Amniotic epithelial cell (primary cell): ENCODE data around the gene SLC6A9.
A peak's percentile ranks its signal among the peaks of the same experiment; 100 is the strongest.

ENCODE experiments used
- DNase-seq: peaks from one replicate; pipeline ENCODE4 v3.0.0-alpha.2; 2010; ENCODE audit warnings: low read depth

Gene SLC6A9

DNA sequence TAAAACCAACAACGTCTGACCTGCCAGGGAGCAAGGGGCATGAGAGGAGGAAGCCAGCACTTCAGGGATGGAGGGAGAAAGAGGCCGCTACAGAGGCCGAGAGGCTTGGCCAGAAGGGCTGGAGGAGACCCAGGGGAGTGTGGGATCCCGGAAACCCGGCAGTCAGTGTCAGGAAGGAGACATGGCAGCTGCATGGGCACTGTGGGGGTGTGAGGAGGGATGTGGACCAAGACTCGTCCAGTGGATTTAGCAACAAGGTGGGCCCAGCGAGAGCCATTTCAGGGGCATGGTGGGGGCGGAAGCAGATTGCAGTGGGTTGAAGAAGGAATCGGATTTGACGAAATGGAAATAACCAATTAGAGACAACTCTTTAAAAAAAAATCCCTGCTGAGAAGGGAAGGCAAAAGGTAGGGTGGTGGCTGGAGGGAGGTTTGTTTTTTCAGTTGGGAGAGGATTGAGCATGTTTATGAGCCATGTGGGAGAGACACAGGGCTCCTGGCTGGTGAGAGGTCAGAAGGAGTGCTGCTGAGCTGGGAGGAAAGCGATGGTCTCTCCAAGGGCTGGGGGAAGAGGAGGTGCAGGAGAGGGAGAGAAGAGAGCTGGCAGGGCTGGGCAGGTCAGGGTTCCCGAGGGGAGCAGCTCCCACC lies 47.9 kb downstream of the SLC6A9 start:
- no peak for DNase-seq

DNA sequence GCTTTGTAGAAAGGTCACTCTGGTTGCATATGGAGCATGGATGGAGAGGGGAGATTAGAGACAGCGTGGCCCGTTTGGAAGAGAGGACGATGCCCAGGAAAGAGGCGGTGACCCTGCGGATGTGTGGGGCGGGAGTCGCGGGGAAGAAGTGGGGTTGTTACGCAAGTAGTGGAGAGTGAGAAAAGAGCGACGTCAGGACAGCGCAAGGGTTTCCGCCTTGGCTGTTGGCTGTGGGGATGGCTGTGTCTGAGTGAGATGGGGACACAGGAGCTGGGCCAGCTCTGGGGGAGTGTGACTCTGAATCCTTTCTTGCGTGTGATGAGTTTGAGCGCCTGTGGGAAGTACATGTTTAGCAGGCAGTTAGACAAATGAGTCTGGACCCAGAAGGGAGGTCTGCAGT lies 48.5 kb downstream of the SLC6A9 start:
- no peak for DNase-seq

DNA sequence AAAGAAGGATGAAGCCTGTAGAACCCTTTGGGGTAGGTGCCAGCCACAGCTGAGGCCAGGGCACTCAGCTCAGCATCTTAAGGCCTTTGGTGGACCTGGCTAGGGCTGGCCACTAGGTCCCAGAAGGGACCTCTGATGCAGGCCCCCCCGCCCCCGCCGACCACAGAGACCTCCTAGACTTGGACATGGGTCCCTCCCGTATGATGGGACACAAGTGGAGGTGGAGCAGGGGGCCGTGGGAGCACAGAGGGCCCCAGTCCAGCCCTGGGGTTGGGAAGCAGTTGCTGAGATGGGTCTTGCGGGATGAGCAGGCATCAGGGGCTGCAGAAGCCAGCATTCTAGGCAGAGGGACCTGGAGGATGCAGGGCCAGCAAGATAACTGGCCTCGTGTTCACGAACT lies 49.0 kb downstream of the SLC6A9 start:
- DNase-seq, result no peak

DNA sequence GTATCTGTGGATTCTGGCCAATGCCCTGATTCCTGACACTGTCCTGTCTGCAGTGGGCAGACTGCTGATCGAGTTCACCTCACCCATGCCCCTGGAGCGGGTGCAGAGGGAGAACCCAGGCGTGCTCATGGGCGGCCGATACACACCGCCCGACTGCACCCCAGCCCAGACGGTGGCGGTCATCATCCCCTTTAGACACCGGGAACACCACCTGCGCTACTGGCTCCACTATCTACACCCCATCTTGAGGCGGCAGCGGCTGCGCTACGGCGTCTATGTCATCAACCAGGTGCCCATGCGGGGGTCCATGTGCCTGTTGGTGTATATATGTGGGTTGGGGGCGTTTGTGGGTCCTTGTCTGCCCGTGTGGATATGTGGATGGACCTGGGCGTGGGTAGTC lies 49.6 kb downstream of the SLC6A9 start:
- no peak for DNase-seq

DNA sequence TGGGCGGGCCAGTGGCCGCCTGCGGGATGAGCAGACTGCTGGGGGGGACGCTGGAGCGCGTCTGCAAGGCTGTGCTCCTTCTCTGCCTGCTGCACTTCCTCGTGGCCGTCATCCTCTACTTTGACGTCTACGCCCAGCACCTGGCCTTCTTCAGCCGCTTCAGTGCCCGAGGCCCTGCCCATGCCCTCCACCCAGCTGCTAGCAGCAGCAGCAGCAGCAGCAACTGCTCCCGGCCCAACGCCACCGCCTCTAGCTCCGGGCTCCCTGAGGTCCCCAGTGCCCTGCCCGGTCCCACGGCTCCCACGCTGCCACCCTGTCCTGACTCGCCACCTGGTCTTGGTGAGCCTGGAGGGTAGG lies 50.1 kb downstream of the SLC6A9 start:
- no peak for DNase-seq

DNA sequence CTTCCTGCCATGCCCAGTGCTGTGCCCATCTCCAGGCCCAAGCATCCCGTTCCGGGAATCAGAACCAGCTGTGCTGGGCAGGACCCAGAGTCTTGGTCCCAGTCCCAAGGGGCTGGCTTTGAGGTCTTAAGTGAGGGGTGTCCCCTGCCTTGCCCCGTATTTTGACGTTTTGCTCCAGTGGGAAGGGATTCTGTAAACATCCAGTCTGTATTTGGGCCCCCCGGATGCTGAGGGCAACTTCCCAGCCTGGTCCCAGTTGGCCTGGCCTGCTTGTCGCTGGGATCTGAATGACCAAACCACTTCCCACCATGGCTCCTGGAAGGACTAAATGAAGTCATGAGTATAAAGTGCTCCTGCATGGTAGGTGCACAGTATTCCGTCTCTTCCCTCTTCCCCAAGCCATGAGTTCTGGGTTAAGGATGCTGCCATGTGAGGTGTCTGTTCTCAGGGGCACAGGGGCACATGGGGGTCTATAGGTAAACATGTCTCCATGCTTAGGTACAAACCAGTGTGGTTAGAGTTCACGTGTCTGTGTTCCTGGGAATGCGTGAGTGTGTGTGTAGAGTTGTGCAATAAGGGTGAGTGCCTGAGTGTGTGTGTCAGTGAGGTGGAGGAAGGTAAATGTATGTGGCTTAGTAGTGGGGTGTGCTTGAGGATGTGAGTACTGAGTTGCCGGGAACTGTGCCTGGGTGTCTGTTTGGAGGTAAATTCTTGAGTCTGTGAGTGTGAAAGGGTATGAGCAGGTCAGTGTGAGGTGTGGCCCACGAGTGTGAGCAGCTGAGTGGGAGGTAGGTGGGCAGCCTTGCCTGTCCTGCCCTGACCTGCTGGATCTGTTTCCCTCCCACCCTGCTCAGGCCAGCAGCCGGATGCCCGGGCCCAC lies 50.8 kb downstream of the SLC6A9 start:
- DNase-seq, result peak; percentile 69

DNA sequence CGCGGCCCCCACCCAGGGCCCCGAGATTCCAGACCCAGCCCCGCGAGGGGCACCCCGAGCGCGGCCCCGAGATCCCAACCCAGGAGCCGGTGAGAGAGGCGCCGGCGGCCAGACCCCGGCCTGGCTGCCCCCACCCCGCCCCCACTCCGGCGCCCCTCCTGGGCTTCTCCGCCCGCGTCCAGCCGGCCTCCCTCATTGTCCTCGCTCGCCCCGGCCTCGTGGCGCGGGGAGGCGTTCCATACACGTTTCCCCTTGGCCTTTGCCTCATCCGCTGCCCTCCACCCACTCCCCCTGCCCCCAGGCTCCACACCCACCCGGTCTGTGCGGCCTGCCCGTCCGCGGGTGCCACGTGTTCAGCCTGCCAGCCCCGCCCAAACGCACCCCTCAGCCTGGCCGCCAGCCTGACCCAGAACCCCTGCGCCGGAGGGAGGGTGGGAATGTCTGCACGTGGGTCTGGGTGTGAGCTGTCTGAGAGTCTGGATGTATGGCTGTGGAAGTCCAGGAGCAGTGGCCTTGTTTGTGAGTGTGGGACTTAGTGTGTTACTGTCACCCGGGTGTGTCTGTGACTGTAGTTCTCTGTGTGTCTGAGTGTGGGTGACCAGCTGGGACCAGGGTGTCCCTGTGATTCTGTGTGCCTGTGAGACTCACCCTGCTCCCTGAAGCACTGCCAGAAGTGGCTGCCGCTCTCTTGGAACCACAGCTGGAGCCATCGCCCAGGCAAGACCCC lies 51.6 kb downstream of the SLC6A9 start:
- DNase-seq, result peak; percentile 38

DNA sequence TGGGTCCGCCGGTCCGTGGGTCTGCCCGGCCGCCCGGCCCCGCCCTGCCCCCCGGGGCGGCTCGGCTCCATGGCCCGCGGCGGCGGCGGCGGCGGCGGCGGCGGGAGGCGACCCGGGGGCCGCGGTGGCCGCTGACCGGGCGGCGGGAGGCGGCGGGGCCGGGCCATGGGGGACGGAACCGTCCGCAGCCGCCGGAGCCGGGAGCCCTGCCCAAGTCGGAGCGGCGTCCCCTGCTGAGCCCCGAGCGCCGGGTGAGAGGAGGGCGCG lies 52.1 kb downstream of the SLC6A9 start:
- DNase-seq, result no peak

DNA sequence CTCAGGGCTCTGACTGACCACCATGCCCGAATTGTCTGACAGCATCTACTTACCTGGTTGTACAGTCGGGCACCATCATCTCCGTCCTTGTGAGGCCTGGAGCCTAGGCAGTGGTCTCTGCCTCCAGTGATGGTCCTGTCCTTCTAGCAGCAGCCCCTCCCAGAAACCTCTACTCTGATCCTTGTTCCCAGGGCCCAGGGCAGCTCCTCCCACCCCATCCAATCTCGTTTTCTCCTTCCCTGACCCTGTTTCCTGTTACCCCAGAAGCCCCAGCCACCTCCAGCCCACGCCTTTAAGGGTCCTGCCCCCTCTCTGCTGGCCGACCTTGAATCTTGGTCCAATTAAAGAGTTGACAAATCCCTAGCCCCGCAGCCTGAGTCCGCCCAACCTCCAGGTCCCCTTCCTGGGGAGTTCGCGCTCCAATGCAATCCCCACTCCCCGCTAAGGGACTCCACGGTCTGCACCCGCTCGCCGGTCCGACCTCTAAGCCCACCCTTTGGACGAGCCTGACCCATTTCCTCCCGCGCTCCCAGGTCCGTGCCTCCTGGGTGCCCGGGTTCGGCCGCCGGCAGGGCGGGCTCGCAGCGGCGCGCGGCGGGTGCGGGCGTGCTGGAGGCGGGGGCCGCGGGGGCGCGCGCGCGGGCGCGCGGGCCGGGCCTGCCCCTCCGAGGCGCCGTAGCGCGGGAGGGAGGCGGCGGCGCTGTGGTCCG lies 52.6 kb downstream of the SLC6A9 start, which contains the start of gene B4GALT2:
Gene B4GALT2 (plus strand): TSS at position 660 of the 710 bp plus-strand sequence. CDS start 1,951 bp downstream, outside the sequence.
- peak; percentile 8 for DNase-seq

DNA sequence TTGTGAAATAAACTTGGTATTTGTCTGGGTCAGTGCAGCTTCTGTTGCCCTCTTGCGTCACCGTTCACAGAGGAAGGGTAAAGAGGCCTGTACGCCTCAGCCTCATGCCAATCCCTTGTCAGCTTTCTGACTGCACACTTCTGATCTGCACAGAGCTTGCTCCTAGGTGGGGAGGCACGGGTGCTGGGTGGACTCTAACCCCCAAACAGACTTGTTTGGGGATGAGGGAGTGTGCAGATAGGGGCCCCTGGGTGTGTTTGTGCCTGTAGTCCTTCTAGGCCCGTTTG lies 53.1 kb downstream of the SLC6A9 start:
- DNase-seq, result peak; percentile 27

DNA sequence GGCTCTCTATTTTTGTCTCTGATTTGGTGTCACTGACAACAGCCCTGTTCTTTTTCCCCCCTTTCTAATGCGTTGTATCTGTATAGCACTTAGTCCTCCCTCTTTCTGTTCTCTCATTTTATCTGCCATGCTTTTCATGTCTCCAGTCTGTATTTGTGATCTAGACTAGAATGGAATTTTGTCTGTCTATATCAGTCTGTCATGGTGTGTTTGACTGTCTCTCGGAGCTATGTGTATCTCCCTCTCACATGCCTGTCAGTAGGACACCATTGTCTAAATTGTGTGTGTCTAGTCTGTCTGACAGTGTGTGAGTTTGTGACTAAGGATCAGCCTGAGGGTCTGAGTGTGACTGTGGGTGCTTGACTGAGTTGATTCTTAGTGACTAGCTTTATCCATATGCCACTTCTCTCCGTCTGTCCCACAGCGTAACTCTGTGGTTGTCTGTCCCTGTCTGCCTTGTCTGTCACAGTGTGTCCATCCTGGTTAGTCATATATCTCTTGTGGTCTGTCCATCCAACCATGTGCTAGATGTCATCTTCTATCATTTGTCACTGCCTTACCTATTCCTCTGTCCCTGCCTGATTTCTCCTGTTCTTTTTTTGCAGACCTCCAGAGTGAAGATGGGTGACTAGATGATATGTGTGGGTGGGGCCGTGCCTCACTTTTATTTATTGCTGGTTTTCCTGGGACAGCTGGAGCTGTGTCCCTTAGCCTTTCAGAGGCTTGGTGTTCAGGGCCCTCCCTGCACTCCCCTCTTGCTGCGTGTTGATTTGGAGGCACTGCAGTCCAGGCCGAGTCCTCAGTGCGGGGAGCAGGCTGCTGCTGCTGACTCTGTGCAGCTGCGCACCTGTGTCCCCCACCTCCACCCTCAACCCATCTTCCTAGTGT lies 53.6 kb downstream of the SLC6A9 start:
- DNase-seq, result no peak

DNA sequence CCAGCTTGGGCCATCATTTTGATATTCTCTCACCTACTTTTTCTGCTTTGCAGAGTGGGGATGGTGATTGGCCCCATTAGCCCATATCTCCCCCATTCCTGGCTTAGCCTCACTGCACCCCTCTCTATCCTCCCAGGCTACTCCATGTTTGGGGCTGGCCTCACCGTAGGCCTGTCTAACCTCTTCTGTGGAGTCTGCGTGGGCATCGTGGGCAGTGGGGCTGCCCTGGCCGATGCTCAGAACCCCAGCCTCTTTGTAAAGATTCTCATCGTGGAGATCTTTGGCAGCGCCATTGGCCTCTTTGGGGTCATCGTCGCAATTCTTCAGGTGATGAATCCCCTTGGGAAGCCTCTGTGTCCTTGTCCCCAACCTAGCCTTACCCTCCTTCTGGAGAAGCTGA lies 54.4 kb downstream of the SLC6A9 start:
- DNase-seq, result no peak

DNA sequence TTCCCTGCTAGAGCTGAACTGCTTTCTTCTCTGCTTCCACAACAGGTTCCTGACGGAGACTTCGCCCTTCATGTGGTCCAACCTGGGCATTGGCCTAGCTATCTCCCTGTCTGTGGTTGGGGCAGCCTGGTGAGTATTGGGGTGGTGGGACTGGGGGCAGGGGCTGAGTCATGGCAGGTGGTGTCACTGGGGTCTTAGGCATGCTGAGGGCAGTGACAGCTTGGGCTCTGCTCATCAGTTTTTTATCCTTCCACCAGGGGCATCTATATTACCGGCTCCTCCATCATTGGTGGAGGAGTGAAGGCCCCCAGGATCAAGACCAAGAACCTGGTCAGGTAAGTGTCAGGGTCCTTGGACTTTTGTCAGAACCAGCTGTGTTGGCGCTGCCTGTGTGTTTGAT lies 55.2 kb downstream of the SLC6A9 start:
- DNase-seq, result no peak

DNA sequence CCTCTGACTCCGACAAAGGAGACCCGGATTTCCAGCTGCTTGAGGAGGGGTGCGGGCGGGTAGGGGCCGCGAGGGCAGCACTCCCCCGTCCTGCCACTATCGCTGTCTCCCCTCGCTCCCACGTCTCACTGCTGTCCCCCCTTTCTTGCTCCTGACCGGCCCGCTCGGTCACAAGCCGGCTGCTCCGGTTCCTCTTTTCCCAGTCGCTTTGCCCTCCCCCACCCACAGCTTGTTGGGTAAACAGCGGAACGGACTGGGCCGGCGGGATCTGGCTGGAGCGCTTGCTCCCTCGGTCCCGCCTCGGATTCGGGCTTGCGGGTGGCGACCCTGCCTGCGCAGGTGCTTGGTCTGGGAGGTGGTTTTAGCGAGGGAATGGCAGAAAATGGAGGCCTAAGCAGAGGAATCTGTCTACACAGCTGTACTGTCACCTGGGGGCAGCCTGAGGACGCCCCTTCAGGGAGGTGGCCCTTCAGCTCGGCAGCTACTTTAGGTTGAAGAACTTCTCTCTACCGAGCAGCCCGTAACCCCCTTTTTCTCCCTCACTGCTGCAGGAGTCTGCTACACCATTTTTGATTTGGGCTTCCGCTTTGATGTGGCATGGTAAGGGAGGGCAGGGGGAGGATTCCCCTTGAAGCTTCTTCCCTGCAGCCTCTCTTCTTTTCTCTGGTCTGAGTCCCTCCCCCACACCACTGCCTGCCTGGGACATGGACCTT lies 55.9 kb downstream of the SLC6A9 start:
- peak; percentile 37 for DNase-seq

DNA sequence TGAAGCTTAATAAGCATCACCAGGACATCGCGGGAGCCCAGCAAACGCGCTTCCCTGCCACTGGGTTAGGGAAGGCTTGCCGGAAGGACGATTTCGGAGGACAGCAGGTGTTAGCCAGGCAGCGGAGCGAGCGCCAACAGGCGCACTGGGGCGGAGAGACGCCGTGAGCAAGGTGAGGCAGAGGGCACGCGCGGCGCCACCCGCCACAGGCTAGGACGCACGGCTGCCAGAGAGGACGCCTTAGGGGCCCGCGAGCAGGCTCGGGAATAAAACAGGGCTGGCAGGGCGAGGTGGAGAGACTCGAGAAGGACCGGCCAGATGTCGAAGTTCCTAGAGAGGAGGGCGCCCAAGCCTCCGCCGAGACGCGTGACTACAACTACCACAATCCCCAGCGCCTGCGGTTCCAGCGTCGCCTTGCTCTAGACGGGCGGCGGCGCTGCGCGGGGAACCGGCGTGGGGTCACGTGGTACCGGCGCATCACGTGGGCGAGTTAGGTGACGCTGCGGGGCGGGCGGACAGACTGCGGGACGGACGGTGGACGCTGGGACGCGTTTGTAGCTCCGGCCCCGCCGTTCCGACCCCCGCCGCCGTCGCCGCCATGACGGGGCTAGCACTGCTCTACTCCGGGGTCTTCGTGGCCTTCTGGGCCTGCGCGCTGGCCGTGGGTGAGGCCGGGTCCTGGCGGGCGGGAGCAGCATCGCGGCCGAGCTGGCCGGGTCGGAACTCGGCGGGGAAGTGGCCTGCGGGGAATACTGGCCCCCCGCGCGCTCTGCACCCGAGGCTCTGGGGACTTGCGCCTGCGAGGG lies 56.6 kb downstream of the SLC6A9 start, which contains the start of gene ATP6V0B:
Gene ATP6V0B (plus strand): TSS at position 518 of the 806 bp plus-strand sequence. CDS start 81 bp downstream, at position 599.
- DNase-seq, result peak; percentile 87

DNA sequence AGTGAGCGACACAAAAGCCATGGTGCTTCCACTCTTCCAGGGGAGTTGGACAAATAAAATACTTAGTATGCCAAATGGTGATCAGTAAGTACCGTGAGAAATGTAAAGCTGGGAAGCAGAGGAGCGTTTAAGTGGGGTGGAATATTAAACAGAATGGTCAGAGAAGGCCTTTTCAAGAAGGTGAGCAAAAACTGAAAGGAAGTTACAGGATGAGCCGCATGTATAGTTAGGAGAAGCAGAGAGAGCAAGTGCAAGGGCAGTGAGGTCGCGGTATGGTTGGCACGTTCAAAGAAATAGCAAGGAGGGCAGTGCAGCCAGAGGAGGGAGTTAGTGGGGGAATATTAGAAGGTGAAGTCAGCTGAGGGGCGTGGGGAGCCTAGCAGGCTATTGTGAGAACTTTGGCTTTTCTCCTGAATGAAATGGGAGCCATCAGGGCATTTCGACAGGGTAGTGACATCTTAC lies 57.2 kb downstream of the SLC6A9 start:
- DNase-seq, result peak; percentile 11

DNA sequence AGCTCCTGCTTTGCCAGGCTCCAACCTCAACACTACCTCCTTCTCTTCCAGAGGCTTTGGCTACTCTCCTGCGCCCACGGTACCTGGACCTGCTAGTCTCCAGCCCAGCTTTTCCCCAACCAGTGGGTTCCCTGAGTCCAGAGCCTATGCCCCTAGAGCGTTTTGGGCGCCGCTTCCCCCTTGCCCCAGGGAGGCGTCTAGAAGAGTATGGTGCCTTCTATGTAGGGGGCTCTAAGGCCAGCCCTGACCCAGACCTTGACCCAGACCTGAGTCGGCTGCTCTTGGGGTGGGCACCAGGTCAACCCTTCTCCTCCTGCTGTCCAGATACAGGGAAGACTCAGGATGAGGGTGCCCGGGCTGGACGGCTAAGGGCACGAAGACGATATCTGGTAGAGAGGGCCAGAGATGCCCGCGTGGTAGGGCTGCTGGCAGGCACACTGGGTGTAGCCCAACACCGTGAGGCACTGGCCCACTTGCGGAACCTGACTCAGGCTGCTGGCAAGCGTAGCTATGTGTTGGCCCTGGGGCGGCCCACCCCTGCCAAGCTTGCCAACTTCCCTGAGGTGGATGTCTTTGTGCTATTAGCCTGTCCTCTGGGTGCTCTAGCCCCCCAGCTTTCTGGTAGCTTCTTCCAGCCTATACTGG lies 59.8 kb downstream of the SLC6A9 start:
- DNase-seq, result no peak

DNA sequence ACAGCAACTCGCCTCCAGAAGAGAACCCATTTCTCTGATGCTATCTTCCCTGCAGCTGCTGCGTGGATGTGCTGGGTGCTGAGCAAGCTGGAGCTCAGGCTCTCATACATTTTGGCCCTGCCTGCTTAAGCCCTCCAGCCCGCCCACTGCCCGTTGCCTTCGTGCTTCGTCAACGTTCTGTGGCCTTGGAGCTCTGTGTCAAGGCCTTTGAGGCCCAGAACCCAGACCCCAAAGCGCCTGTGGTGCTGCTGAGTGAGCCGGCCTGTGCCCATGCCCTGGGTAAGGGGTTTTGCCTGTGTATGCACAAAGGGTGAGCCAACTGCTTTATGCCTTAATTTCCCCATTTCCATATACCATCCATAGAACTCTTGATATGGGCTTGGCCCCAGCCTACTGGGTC lies 60.4 kb downstream of the SLC6A9 start:
- no peak for DNase-seq

DNA sequence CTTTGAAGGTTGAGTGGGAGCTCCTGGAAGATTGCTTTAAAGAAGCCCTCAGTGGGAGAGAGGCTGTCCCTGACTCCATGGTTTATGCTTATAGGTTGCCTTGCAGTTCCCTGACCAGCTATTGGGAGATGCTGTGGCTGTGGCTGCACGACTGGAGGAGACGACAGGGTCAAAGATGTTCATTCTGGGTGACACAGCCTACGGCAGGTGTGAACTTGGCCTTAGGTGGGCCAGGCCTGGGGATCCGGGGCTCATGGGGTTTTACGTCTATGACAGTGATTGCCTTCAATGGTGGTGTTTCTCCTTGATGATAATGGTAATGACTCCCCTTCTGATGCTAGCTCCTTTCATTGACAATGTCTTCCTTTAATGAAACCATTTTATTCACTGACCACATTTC lies 60.8 kb downstream of the SLC6A9 start:
- DNase-seq, result no peak
